Liver (tissue), 9 donors: Measurements from ENCODE around the gene SPTBN5. TPM values are rescaled to one million over a fixed set of nuclear protein-coding genes. Genes with fewer than 3 reads are reported as not detected.

Experiments
- DNase-seq: peaks from one replicate; pipeline ENCODE4 v3.0.0-alpha.2; 2017; ENCODE audit warnings: low spot score
- H3K27ac ChIP-seq, 2 donors: one replicate each; pipeline ENCODE4 v1.7.0; 2013; ENCODE audit warnings: inconsistent platforms in 2 of 2, low read length in 2 of 2, control low read depth in 1 of 2, low read depth in 1 of 2, mild to moderate bottlenecking in 1 of 2
- H3K27me3 ChIP-seq, 4 donors: one replicate each; pipeline versions ENCODE4 v1.6.1 to v1.7.0; 2013; ENCODE audit warnings: low read length in 3 of 4, inconsistent platforms in 1 of 4, mild to moderate bottlenecking in 1 of 4, moderate library complexity in 1 of 4; ENCODE audit not compliant: control insufficient read depth in 4 of 4, insufficient read depth in 4 of 4
- H3K36me3 ChIP-seq, 4 donors: one replicate each; pipeline versions ENCODE4 v1.6.1 to v1.7.0; 2013; ENCODE audit warnings: low read length in 3 of 4, mild to moderate bottlenecking in 3 of 4, low read depth in 1 of 4, moderate library complexity in 1 of 4; ENCODE audit not compliant: control insufficient read depth in 4 of 4, insufficient read depth in 3 of 4
- H3K4me1 ChIP-seq, 4 donors: one replicate each; pipeline versions ENCODE4 v1.6.1 to v1.7.0; 2013; ENCODE audit warnings: low read length in 3 of 4, mild to moderate bottlenecking in 3 of 4, moderate library complexity in 1 of 4; ENCODE audit not compliant: control insufficient read depth in 4 of 4, insufficient read depth in 4 of 4
- H3K4me3 ChIP-seq, 3 donors: one replicate each; pipeline versions ENCODE4 v1.6.1 to v1.7.0; 2013; ENCODE audit warnings: low read length in 3 of 3, control low read depth in 1 of 3, low read depth in 1 of 3, mild to moderate bottlenecking in 1 of 3
- H3K9ac ChIP-seq, 2 donors: one replicate each; pipeline ENCODE4 v1.7.0; 2013; ENCODE audit warnings: low read length in 2 of 2, mild to moderate bottlenecking in 2 of 2, moderate library complexity in 2 of 2, control low read depth in 1 of 2, low read depth in 1 of 2
- H3K9me3 ChIP-seq, 4 donors: one replicate each; pipeline versions ENCODE4 v1.6.1 to v1.7.0; 2013; ENCODE audit warnings: low read length in 3 of 4; ENCODE audit not compliant: control insufficient read depth in 4 of 4
- EGR1 ChIP-seq, 2 donors: IDR thresholded peaks; 2 replicates each; pipeline ENCODE4 v1.6.1; 2016 to 2018; ENCODE audit warnings: antibody characterized with exemption in 2 of 2, low read depth in 2 of 2
- FOXA1 ChIP-seq: IDR thresholded peaks from 2 replicates; pipeline ENCODE4 v1.6.1; 2016; ENCODE audit warnings: antibody characterized with exemption
- FOXA2 ChIP-seq: IDR thresholded peaks from 2 replicates; pipeline ENCODE4 v1.6.1; 2016; ENCODE audit warnings: antibody characterized with exemption
- GABPA ChIP-seq, 2 donors: IDR thresholded peaks in 1 of 2; conservative IDR thresholded peaks in 1 of 2; 2 replicates each; pipeline ENCODE4 v1.6.1; 2016; ENCODE audit warnings: antibody characterized with exemption in 2 of 2, mild to moderate bottlenecking in 1 of 2, moderate library complexity in 1 of 2
- HNF4A ChIP-seq, 2 donors: conservative IDR thresholded peaks; 2 replicates each; pipeline ENCODE4 v1.6.1; 2016; ENCODE audit warnings: antibody characterized with exemption in 2 of 2, mild to moderate bottlenecking in 2 of 2
- HNF4G ChIP-seq: IDR thresholded peaks from 2 replicates; pipeline ENCODE4 v1.6.1; 2016; ENCODE audit warnings: antibody characterized with exemption
- JUND ChIP-seq, 2 donors: IDR thresholded peaks; 2 replicates each; pipeline ENCODE4 v1.6.1; 2016; ENCODE audit warnings: antibody characterized with exemption in 2 of 2
- NR2F2 ChIP-seq: IDR thresholded peaks from 2 replicates; pipeline ENCODE4 v1.6.1; 2016; ENCODE audit warnings: antibody characterized with exemption
- RAD21 ChIP-seq, 2 donors: IDR thresholded peaks; 2 replicates each; pipeline ENCODE4 v1.6.1; 2016; ENCODE audit warnings: antibody characterized with exemption in 2 of 2, mild to moderate bottlenecking in 2 of 2
- RXRA ChIP-seq, 2 donors: IDR thresholded peaks; 2 replicates each; pipeline ENCODE4 v1.6.1; 2017 to 2018; ENCODE audit warnings: antibody characterized with exemption in 2 of 2, mild to moderate bottlenecking in 1 of 2
- TAF1 ChIP-seq: conservative IDR thresholded peaks from 2 replicates; pipeline ENCODE4 v1.6.1; 2016; ENCODE audit warnings: antibody characterized with exemption, mild to moderate bottlenecking
- YY1 ChIP-seq: IDR thresholded peaks from 2 replicates; pipeline ENCODE4 v1.6.1; 2016; ENCODE audit warnings: antibody characterized with exemption, mild to moderate bottlenecking
- WGBS: extraction: QIAGEN DNeasy Blood & Tissue Kit; methylation state at CpG from one replicate; pipeline ENCODE4 v1.1.7; 2013; 5-methylcytosine and 5-hydroxymethylcytosine counted together
- polyA plus RNA-seq, 2 donors: library from polyadenylated mRNA; stranded (reverse) in 1 of 2; unstranded in 1 of 2; fragments of 200-250 nt in 1 of 2; fragments of >200 nt in 1 of 2; fragmentation: Nextera tagmentation in 1 of 2; extraction: Ambion mirVana in 1 of 2; gene quantifications; one replicate each; pipeline versions ENCODE4 v1.2.1 to v1.2.3, GENCODE V29; 2013 to 2015
- total RNA-seq, 2 donors: library from RNA; depleted of rRNA; stranded (reverse); fragments of >200 nt; gene quantifications; one replicate each; pipeline ENCODE4 v1.2.3, GENCODE V29; 2014
- TF ChIP-seq, protein P1 (sequence below): IDR thresholded peaks from 2 replicates; pipeline ENCODE4 v1.6.1; 2016; ENCODE audit warnings: antibody characterized with exemption, mild to moderate bottlenecking
- TF ChIP-seq, protein P2 (sequence below): IDR thresholded peaks from 2 replicates; pipeline ENCODE4 v1.6.1; 2016; ENCODE audit warnings: antibody characterized with exemption
- TF ChIP-seq, protein P3 (sequence below): fragments of 150-350 bp; IDR thresholded peaks from 2 replicates; pipeline ENCODE4 v1.5.1; 2017; ENCODE audit warnings: improper control_type of control experiment, low read depth, low read length; ENCODE audit not compliant: missing input control
- TF ChIP-seq, protein P4 (sequence below): IDR thresholded peaks from 2 replicates; pipeline ENCODE4 v1.6.1; 2016; ENCODE audit warnings: antibody characterized with exemption
- TF ChIP-seq, protein P5 (sequence below): IDR thresholded peaks from 2 replicates; pipeline ENCODE4 v1.6.1; 2016; ENCODE audit warnings: antibody characterized with exemption
- donor health status: healthy.
- donor health status: healthy.
- donor health status: healthy.
- donor health status: healthy.
- donor health status: healthy.

The SPTBN5 gene
- total and polyA plus RNA-seq, 4 donors, result 0.12 to 1.7 (median 0.17) TPM

DNA sequence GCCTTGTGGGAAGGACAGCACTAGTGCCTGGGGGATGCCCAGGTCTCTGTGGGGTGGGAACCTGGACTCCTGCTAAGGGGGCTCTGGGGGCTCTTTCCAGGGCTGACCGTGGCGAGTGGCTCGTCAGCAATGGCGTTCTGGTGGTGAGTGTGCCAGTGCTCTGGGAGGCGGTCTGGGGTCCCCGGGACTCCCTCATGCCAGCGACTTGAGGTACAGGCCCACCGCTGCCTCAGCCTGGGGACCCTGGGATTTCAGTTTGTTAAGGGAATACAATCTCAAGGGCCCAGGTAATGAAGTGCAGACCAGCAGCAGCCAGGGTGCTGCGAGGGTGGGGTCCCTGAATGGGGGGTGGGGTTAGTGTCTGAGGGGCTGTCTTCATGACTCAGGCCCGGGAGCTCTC lies 52.7 kb downstream of the SPTBN5 start:
- no peak overlapping the region for H3K4me3 ChIP-seq
- no peaks in the 10 kb centered on the region for H3K4me1 ChIP-seq
- DNase-seq, result no peak
- 97% methylated on average over 10 of the region's 10 CpGs for WGBS
- H3K27me3 ChIP-seq, result no peaks in the 10 kb centered on the region
- H3K9ac ChIP-seq, result no peak overlapping the region
- peaks cover 2 to 23% (median 10%) of the 10 kb centered on the region in 4 donors for H3K36me3 ChIP-seq
- no peak overlapping the region for H3K27ac ChIP-seq
- TF ChIP-seq, protein P1, sequence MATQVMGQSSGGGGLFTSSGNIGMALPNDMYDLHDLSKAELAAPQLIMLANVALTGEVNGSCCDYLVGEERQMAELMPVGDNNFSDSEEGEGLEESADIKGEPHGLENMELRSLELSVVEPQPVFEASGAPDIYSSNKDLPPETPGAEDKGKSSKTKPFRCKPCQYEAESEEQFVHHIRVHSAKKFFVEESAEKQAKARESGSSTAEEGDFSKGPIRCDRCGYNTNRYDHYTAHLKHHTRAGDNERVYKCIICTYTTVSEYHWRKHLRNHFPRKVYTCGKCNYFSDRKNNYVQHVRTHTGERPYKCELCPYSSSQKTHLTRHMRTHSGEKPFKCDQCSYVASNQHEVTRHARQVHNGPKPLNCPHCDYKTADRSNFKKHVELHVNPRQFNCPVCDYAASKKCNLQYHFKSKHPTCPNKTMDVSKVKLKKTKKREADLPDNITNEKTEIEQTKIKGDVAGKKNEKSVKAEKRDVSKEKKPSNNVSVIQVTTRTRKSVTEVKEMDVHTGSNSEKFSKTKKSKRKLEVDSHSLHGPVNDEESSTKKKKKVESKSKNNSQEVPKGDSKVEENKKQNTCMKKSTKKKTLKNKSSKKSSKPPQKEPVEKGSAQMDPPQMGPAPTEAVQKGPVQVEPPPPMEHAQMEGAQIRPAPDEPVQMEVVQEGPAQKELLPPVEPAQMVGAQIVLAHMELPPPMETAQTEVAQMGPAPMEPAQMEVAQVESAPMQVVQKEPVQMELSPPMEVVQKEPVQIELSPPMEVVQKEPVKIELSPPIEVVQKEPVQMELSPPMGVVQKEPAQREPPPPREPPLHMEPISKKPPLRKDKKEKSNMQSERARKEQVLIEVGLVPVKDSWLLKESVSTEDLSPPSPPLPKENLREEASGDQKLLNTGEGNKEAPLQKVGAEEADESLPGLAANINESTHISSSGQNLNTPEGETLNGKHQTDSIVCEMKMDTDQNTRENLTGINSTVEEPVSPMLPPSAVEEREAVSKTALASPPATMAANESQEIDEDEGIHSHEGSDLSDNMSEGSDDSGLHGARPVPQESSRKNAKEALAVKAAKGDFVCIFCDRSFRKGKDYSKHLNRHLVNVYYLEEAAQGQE, result no peak
- TF ChIP-seq NR2F2, result no peak
- TF ChIP-seq, protein P2, sequence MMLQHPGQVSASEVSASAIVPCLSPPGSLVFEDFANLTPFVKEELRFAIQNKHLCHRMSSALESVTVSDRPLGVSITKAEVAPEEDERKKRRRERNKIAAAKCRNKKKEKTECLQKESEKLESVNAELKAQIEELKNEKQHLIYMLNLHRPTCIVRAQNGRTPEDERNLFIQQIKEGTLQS, result no peak
- no peak for TF ChIP-seq GABPA (IDR thresholded peaks at IDR 0.05 in 1 of 2, conservative IDR thresholded peaks at IDR 0.05 in 1 of 2)
- TF ChIP-seq RXRA (IDR thresholded peaks at IDR 0.05), result no peak
- TF ChIP-seq FOXA1, result no peak
- no peak for TF ChIP-seq EGR1 (IDR thresholded peaks at IDR 0.05; ENCODE audit: low read depth in 2 of 2)
- TF ChIP-seq, protein P3, sequence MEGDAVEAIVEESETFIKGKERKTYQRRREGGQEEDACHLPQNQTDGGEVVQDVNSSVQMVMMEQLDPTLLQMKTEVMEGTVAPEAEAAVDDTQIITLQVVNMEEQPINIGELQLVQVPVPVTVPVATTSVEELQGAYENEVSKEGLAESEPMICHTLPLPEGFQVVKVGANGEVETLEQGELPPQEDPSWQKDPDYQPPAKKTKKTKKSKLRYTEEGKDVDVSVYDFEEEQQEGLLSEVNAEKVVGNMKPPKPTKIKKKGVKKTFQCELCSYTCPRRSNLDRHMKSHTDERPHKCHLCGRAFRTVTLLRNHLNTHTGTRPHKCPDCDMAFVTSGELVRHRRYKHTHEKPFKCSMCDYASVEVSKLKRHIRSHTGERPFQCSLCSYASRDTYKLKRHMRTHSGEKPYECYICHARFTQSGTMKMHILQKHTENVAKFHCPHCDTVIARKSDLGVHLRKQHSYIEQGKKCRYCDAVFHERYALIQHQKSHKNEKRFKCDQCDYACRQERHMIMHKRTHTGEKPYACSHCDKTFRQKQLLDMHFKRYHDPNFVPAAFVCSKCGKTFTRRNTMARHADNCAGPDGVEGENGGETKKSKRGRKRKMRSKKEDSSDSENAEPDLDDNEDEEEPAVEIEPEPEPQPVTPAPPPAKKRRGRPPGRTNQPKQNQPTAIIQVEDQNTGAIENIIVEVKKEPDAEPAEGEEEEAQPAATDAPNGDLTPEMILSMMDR, result no peak
- no peak for TF ChIP-seq HNF4G
- TF ChIP-seq, protein P4, sequence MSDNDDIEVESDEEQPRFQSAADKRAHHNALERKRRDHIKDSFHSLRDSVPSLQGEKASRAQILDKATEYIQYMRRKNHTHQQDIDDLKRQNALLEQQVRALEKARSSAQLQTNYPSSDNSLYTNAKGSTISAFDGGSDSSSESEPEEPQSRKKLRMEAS, result no peak
- no peak for TF ChIP-seq FOXA2
- TF ChIP-seq, protein P5, sequence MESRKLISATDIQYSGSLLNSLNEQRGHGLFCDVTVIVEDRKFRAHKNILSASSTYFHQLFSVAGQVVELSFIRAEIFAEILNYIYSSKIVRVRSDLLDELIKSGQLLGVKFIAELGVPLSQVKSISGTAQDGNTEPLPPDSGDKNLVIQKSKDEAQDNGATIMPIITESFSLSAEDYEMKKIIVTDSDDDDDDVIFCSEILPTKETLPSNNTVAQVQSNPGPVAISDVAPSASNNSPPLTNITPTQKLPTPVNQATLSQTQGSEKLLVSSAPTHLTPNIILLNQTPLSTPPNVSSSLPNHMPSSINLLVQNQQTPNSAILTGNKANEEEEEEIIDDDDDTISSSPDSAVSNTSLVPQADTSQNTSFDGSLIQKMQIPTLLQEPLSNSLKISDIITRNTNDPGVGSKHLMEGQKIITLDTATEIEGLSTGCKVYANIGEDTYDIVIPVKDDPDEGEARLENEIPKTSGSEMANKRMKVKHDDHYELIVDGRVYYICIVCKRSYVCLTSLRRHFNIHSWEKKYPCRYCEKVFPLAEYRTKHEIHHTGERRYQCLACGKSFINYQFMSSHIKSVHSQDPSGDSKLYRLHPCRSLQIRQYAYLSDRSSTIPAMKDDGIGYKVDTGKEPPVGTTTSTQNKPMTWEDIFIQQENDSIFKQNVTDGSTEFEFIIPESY, result no peak
- TF ChIP-seq YY1, result no peak
- TF ChIP-seq HNF4A (conservative IDR thresholded peaks at IDR 0.05), result no peak
- no peak for TF ChIP-seq JUND (IDR thresholded peaks at IDR 0.05)
- TF ChIP-seq TAF1, result no peak
- no peaks in the 10 kb centered on the region for H3K9me3 ChIP-seq

DNA sequence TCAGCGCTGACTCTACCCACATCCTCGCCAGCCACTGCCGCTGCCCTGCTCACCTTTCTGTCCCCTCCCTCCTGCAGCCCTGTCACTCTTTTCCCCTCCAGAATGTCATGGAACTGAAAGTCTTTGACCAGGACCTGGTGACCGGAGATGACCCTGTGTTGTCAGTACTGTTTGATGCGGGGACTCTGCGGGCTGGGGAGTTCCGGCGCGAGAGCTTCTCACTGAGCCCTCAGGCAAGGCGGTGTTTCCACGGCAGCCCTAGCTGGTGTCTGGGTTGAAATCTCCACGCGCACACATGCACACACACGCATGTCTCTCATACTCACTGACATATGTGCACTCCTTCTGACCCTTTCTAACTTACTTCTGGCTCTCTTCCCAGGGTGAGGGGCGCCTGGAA lies 53.2 kb downstream of the SPTBN5 start:
- H3K27me3 ChIP-seq, result no peaks in the 10 kb centered on the region
- TF ChIP-seq RAD21 (IDR thresholded peaks at IDR 0.05) (no peak), JUND (IDR thresholded peaks at IDR 0.05) (no peak), GABPA (IDR thresholded peaks at IDR 0.05 in 1 of 2, conservative IDR thresholded peaks at IDR 0.05 in 1 of 2) (no peak), TAF1 (no peak), NR2F2 (no peak), EGR1 (IDR thresholded peaks at IDR 0.05; ENCODE audit: low read depth in 2 of 2) (no peak), HNF4G (no peak), FOXA2 (no peak), HNF4A (conservative IDR thresholded peaks at IDR 0.05) (no peak)
- TF ChIP-seq, protein P1, result no peak
- TF ChIP-seq, protein P3, result no peak
- TF ChIP-seq, protein P4, result no peak
- H3K9me3 ChIP-seq, result no peaks in the 10 kb centered on the region
- 95% methylated on average over 15 of the region's 15 CpGs for WGBS
- H3K27ac ChIP-seq, result no peak overlapping the region
- H3K4me3 ChIP-seq, result no peak overlapping the region
- H3K9ac ChIP-seq, result no peak overlapping the region
- H3K4me1 ChIP-seq, result no peaks in the 10 kb centered on the region
- DNase-seq, result no peak
- H3K36me3 ChIP-seq, result peaks cover 2 to 18% (median 8%) of the 10 kb centered on the region in 4 donors
